ENCODE data around the gene RNF135.

Gene RNF135

GRCh38 chr17:30939051-30939689 lies 31.7 kb upstream of the RNF135 start:
- Histone ChIP-seq H3K9me3 (ENCODE audit: insufficient read depth, low read length) (no peaks in the 10 kb centered on the region), H3K79me2 (ENCODE audit: low read length) (no peaks in the 10 kb centered on the region), H3K4me2 (ENCODE audit: low read length) (peak overlapping the region; percentile 71), H4K20me1 (ENCODE audit: insufficient read depth, low read length) (no peaks in the 10 kb centered on the region), H3K9ac (ENCODE audit: low read length) (peak overlapping the region; percentile 47), H2AFZ (ENCODE audit: low read depth, low read length) (peak overlapping the region; percentile 89), H3K36me3 (replicated peaks; ENCODE audit: low read depth, low read length) (no peaks in the 10 kb centered on the region), H3K27me3 (ENCODE audit: low read depth, low read length) (no peaks in the 10 kb centered on the region), H3K4me1 (ENCODE audit: low read length) (peaks cover 16% of the 10 kb centered on the region), H3K4me3 (ENCODE audit: low read length) (peak overlapping the region; percentile 48), H3K27ac (ENCODE audit: low read length) (peak overlapping the region; percentile 66)
- no peak for TF ChIP-seq EZH2phosphoT487 (IDR thresholded peaks at IDR 0.05; ENCODE audit: low read depth)
- TF ChIP-seq CTCF (IDR thresholded peaks at IDR 0.05; ENCODE audit: low read depth, low read length), result no peak

GRCh38 chr17:30942308-30943079 lies 28.3 kb upstream of the RNF135 start:
- Histone ChIP-seq H3K27ac (ENCODE audit: low read length) (no peak overlapping the region), H3K36me3 (replicated peaks; ENCODE audit: low read depth, low read length) (no peaks in the 10 kb centered on the region)

GRCh38 chr17:30947796-30948195 lies 23.0 kb upstream of the RNF135 start:
- Histone ChIP-seq H3K9ac (ENCODE audit: low read length) (no peak overlapping the region), H3K4me1 (ENCODE audit: low read length) (peaks cover 9% of the 10 kb centered on the region), H2AFZ (ENCODE audit: low read depth, low read length) (no peak overlapping the region), H3K36me3 (replicated peaks; ENCODE audit: low read depth, low read length) (no peaks in the 10 kb centered on the region), H3K27me3 (ENCODE audit: low read depth, low read length) (no peaks in the 10 kb centered on the region), H4K20me1 (ENCODE audit: insufficient read depth, low read length) (no peaks in the 10 kb centered on the region), H3K4me3 (ENCODE audit: low read length) (no peak overlapping the region), H3K4me2 (ENCODE audit: low read length) (no peak overlapping the region), H3K27ac (ENCODE audit: low read length) (no peak overlapping the region), H3K9me3 (ENCODE audit: insufficient read depth, low read length) (no peaks in the 10 kb centered on the region), H3K79me2 (ENCODE audit: low read length) (no peaks in the 10 kb centered on the region)
- TF ChIP-seq CTCF (IDR thresholded peaks at IDR 0.05; ENCODE audit: low read depth, low read length) (no peak), EZH2phosphoT487 (IDR thresholded peaks at IDR 0.05; ENCODE audit: low read depth) (no peak)

More at GRCh38 chr17:30942308-30943079, 28.3 kb upstream of the RNF135 start:
- no peaks in the 10 kb centered on the region for H3K27me3 ChIP-seq (ENCODE audit: low read depth, low read length)
- no peak overlapping the region for H3K4me2 ChIP-seq (ENCODE audit: low read length)
- H3K9me3 ChIP-seq (ENCODE audit: insufficient read depth, low read length), result no peaks in the 10 kb centered on the region
- H3K4me3 ChIP-seq (ENCODE audit: low read length), result no peak overlapping the region
- H3K4me1 ChIP-seq (ENCODE audit: low read length), result peaks cover 16% of the 10 kb centered on the region
- no peak overlapping the region for H2AFZ ChIP-seq (ENCODE audit: low read depth, low read length)
- H3K79me2 ChIP-seq (ENCODE audit: low read length), result no peaks in the 10 kb centered on the region
- H4K20me1 ChIP-seq (ENCODE audit: insufficient read depth, low read length), result no peaks in the 10 kb centered on the region
- no peak for TF ChIP-seq CTCF (IDR thresholded peaks at IDR 0.05; ENCODE audit: low read depth, low read length)
- H3K9ac ChIP-seq (ENCODE audit: low read length), result no peak overlapping the region

- no peaks in the 10 kb centered on the region for H3K9me3 ChIP-seq (ENCODE audit: insufficient read depth, low read length)
- H3K27ac ChIP-seq (ENCODE audit: low read length), result no peak overlapping the region
- H3K27me3 ChIP-seq (ENCODE audit: low read depth, low read length), result no peaks in the 10 kb centered on the region
- H3K79me2 ChIP-seq (ENCODE audit: low read length), result no peaks in the 10 kb centered on the region
- TF ChIP-seq EZH2phosphoT487 (IDR thresholded peaks at IDR 0.05; ENCODE audit: low read depth) (no peak), CTCF (IDR thresholded peaks at IDR 0.05; ENCODE audit: low read depth, low read length) (no peak)
- peaks cover 18% of the 10 kb centered on the region for H3K4me1 ChIP-seq (ENCODE audit: low read length)
- H4K20me1 ChIP-seq (ENCODE audit: insufficient read depth, low read length), result no peaks in the 10 kb centered on the region
- no peaks in the 10 kb centered on the region for H3K36me3 ChIP-seq (replicated peaks; ENCODE audit: low read depth, low read length)
- no peak overlapping the region for H2AFZ ChIP-seq (ENCODE audit: low read depth, low read length)
- H3K4me2 ChIP-seq (ENCODE audit: low read length), result no peak overlapping the region
- no peak overlapping the region for H3K9ac ChIP-seq (ENCODE audit: low read length)
- H3K4me3 ChIP-seq (ENCODE audit: low read length), result no peak overlapping the region
These were observed 20.6 kb upstream of the RNF135 start for GRCh38 chr17:30950189-30950588.
